HG02970 (cell line): ENCODE data around the gene SIGLEC12.
"Not testable (repeated sequence)": the region's sequence is repeated elsewhere in the genome, so short reads cannot be mapped to it uniquely, and the experiment has no call there.

Experiments
- ATAC-seq: cut with Tn5 transposase; IDR thresholded peaks from one replicate; pipeline ENCODE4 v1.9.1; 2021; ENCODE audit warnings: mild to moderate bottlenecking, moderate library complexity, moderate number of reproducible peaks; ENCODE audit not compliant: unreplicated experiment, low FRiP score

Gene SIGLEC12

DNA sequence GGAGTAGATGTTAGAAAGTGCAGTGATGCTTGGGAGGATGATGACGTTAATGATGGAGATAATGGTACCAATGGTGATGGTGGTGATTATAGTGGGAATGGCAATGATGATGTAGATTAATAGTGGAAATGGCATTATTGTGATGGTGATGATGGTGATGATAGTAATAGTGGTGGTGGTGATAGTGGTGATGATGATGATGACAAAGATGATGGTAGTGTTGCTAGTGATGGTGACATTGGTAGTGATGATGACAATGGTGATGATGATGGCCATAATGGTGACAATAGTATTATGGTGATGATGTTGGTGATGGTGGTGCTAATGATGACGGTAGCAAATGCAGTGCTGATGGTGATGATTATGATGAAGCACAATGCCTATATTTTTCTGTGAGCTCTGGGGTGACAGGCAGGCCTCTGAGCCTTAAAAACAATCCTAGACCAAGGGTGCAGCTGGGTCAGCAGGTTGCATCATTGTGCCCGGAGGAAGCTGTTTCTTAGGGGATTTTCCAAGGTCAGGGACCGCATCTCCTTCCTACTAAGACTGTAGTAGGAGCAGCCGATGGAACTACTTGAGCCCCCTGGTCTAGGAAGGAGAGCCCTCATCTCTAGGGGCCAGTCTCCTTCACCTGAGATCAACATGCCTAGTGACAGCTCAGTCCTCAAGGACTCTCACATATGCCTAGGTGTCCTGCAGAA, 15.5 kb downstream of the SIGLEC12 start:
- no peak for ATAC-seq

DNA sequence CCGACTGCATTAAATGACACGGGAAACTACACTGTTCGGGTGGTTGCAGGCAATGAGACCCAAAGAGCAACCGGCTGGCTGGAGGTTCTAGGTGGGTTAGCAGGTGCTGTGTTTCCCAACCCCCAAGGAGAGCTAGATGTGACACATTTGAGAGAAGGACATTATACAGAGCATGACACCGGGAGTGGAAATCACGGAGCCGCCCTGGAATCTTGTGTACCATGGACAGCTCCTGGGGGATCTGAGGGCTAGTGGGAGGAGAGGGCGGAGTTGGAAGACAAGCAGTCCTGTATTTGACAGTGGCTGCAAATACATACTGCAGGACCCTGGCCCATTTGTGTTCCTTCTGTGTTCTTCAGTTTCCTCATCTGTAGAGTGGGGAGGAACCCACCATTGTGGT, 21.0 kb downstream of the SIGLEC12 start:
- no peak for ATAC-seq

- ATAC-seq: no peak
Observed at GRCh38 chr19:51479531-51480331, 21.9 kb downstream of the SIGLEC12 start.

- no peak for ATAC-seq
Observed at GRCh38 chr19:51478381-51479234, 23.0 kb downstream of the SIGLEC12 start, which contains the start of gene CEACAM18. Gene CEACAM18, plus strand, starts transcription at chr19:51478539.

GRCh38 chr19:51477344-51477743, 24.3 kb downstream of the SIGLEC12 start:
- ATAC-seq: no peak

DNA sequence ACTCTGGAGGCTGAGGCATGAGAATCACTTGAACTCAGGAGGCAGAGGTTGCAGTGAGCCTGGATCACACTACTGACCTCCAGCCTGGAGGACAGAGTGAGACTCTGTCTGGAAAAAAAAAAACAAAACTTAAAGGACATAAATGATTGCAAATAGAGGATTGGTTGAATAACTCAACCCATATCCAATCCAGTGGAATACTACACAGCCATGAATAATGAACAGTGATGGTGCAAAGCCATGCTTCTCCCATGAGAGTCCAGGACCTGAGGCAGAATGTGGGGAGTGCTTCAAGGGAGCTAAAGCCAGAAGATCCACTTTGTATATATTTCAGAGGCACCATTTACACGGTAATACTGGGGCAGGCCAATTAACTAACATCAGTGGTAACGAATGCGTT, 25.4 kb downstream of the SIGLEC12 start:
- no peak for ATAC-seq

DNA sequence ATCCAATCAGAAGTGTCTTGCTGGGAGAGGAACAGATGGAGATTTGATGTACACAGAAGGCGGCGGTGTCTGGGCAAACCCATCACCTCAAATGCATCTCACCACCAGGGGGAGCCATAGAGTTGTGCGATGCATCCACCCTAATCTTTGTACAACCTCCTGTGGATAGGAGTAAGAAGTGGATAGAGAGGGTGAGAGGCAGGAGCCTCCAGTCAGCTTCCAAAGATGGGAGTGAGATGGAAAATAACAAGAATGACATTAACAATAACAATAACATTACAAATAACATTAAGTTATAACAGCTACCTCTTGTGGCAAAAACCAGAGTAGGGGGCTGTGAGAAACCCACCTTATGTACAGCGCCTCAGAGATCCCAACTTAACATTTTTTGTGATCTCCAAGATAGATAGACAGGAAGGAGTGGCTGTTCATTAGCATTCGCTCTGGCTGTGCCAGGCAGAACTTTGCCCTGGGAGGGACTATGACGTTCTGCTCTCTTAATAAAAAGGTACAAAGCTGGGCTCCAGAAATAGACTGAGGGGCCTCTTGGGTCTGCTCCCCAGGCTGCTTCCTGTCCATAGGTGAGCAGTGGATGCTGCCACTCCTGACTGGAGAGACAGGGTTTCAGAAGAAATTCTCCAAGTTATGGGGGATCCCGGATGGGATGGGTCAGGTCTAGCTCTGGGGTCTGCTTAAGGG, 28.4 kb downstream of the SIGLEC12 start:
- no peak for ATAC-seq

DNA sequence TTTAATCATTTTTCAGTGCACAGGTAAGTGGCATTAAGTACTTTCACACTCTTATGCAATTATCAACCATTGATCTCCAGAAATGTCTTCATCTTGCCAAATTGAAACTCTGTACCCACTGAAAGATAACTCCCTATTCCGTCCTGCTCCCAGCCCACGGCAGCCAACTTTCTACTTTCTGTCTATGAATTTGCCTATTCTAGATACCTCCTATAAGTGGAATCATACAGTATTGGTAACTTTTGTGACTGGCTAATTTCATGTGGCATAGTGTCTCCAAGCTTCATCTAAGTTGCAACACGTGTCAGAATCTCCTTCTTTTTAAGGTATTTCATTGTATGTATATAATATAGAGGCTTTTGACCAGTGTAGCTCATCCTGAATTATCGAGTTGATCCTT, 29.0 kb downstream of the SIGLEC12 start:
- no peak for ATAC-seq

GRCh38 chr19:51471527-51471926, 30.1 kb downstream of the SIGLEC12 start:
- no peak for ATAC-seq

- ATAC-seq: no peak
Observed at GRCh38 chr19:51470966-51471365, 30.6 kb downstream of the SIGLEC12 start.

DNA sequence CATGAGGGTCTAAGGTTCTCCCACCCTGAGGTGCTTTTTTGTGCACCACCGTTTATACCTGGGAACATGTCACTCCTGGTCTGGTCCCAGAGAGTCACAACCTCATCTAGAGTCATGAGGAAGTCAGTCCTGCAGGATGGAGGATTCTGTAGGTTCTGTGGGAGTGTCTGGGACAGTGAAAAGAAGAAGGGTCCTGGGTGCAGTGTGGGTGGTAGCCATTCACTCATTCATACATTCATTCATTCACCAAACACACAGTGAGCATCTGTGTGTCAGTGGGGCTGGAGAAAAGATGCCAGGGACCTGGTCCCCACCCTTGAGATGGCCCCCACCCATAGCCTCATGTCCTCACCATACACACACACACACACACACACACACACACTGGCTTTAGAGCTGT, 32.0 kb downstream of the SIGLEC12 start:
- no peak for ATAC-seq

- no peak for ATAC-seq
Observed at GRCh38 chr19:51469162-51469561, 32.4 kb downstream of the SIGLEC12 start.

- no peak for ATAC-seq
Observed at GRCh38 chr19:51468545-51468920, 33.1 kb downstream of the SIGLEC12 start.

- ATAC-seq: no peak
Observed at GRCh38 chr19:51467864-51468544, 33.6 kb downstream of the SIGLEC12 start.

GRCh38 chr19:51466723-51467122, 34.9 kb downstream of the SIGLEC12 start:
- no peak for ATAC-seq

DNA sequence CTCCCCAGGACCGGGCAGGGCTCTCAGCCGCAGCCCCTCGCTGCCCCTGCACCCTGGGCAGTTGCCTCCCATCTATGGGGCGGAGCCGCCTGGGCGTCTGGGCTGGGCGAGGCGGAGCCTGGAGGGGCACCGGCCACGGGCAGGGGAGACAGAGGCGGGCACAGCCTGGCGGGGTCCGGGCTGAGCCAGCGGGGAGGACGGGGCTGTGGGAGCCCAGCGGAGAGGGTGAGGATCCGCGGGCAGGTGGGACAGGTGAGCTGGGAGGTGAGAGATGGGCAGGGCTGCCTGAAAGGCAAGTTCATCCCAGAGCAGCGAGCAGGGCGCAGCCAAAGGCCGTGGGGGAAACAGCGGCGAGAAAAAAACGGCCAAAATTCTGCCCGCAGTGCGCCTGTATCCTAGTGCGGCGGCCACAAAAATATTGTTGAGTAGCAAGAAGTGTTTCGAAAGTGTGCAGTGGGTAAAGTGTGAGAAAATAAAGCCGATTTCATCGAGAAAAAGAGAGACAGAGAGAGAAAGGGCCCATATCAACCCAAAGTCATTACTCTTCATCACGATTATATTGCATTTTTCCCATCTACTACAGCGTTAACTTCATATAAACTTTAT, 37.5 kb downstream of the SIGLEC12 start:
- ATAC-seq: not testable (repeated sequence)

DNA sequence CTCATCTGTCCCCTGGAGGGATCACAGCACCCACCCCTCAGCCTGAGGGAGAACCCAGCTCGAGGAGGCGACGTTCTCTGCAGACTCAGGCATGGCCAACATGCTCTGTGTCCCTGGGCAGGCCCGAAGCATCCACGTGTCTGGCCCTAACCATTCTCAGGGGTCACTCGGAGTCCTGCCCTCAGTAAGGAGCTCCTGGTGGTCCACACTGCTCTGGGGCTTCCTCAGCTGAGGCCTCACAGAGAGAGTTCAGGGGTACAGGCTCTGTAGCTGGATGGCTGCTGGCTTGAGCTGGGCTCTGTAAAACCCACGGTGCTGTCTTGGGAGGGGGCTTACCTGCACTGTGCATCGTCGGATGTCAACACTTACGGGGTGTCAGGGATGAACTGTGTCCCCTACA, 38.9 kb downstream of the SIGLEC12 start:
- ATAC-seq: no peak

DNA sequence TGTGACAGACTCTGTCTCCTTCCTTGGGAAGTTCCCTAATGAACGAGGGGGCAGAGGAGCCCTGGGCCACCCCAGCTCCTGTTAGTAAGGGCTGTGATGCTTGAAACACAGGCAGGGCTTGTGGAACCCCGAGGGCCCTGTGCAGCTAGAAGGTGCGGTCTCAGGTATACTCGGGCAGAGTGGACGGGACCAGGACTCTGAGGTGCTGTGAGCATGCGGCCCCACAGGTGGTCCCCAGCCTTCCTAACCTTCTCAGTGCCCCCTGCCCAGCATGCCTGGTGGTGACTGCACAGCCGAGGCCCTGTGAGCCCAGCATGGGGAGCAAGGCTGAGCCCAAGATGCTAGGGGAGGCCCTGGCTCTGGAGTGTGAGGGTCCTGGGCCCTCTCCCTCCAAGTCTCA, 39.3 kb downstream of the SIGLEC12 start:
- ATAC-seq: no peak

DNA sequence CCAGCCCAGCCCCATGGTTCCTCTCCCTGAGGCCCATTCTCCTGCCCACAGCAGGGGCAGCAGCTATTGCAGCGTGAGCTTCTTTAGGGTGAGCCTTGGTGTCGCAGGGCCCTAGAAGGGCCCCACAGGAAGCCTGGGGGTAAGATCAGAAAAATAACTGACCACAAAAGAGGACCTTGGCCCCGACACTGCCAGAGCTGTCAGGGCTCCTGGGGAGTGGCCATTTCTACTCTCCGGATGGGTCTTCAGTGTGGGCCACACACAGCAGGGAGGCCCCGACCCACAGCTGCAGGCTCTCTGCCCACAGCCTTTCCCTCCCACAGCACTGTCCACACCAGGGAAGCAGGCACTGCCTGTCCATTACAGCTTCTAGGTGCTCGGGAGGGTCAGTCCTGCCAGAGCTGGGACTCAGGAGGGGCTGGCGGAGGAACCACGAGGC, 39.9 kb downstream of the SIGLEC12 start:
- no peak for ATAC-seq
